Astrocyte (in vitro differentiated cells and primary cell): ENCODE data around the gene LRRK2. TPM values are rescaled to one million over a fixed set of nuclear protein-coding genes. Genes with fewer than 3 reads are reported as not detected.

Experiments used
- DNase-seq: peaks from one replicate; pipeline ENCODE4 v3.0.0-alpha.2; 2010; ENCODE audit warnings: low read depth
- FAIRE-seq: peaks from 2 replicates; lab custom pipeline; 2011; peaks lifted over from hg19 to GRCh38; lab: Jason Lieb, UNC
- H2AFZ ChIP-seq: 2 replicates; pipeline ENCODE4 v1.6.0; 2012; ENCODE audit warnings: low read depth, low read length, inconsistent platforms
- H3K27ac ChIP-seq: 2 replicates; pipeline ENCODE4 v1.5.1; 2011; ENCODE audit warnings: low read depth, low read length, inconsistent platforms
- H3K27me3 ChIP-seq: 2 replicates; pipeline ENCODE4 v1.6.0; 2011; ENCODE audit warnings: low read length, inconsistent platforms; ENCODE audit not compliant: insufficient read depth
- H3K36me3 ChIP-seq: 2 replicates; pipeline ENCODE4 v1.5.1; 2011; ENCODE audit warnings: low read length, inconsistent platforms; ENCODE audit not compliant: insufficient read depth
- H3K4me1 ChIP-seq: 2 replicates; pipeline ENCODE4 v1.5.1; 2011; ENCODE audit warnings: low read length, inconsistent platforms; ENCODE audit not compliant: insufficient read depth
- H3K4me2 ChIP-seq: 2 replicates; pipeline ENCODE4 v1.6.0; 2012; ENCODE audit warnings: low read length, inconsistent platforms
- H3K4me3 ChIP-seq: 2 replicates; pipeline ENCODE4 v1.5.1; 2011; ENCODE audit warnings: low read depth, mild to moderate bottlenecking, low read length, inconsistent platforms; ENCODE audit not compliant: insufficient read depth
- H3K79me2 ChIP-seq: 2 replicates; pipeline ENCODE4 v1.6.0; 2012; ENCODE audit warnings: mild to moderate bottlenecking, low read length, inconsistent platforms; ENCODE audit not compliant: insufficient read depth
- H3K9ac ChIP-seq: 2 replicates; pipeline ENCODE4 v1.6.0; 2012; ENCODE audit warnings: mild to moderate bottlenecking, low read length, inconsistent platforms
- H3K9me3 ChIP-seq: 2 replicates; pipeline ENCODE4 v1.5.1; 2012; ENCODE audit warnings: low read depth, mild to moderate bottlenecking, low read length, inconsistent platforms; ENCODE audit not compliant: insufficient read depth
- H4K20me1 ChIP-seq: 2 replicates; pipeline ENCODE4 v1.6.0; 2012; ENCODE audit warnings: low read length, inconsistent platforms; ENCODE audit not compliant: insufficient read depth
- H3K27ac Mint-ChIP-seq: one replicate; pipeline ENCODE4 v1.8.0; 2021; ENCODE audit warnings: mild to moderate bottlenecking, mixed read lengths; ENCODE audit not compliant: unreplicated experiment
- H3K27me3 Mint-ChIP-seq: one replicate; pipeline ENCODE4 v1.8.0; 2021; ENCODE audit warnings: low read depth, mixed read lengths; ENCODE audit not compliant: unreplicated experiment
- H3K36me3 Mint-ChIP-seq: one replicate; pipeline ENCODE4 v1.8.0; 2021; ENCODE audit warnings: low read depth, mixed read lengths; ENCODE audit not compliant: unreplicated experiment
- H3K4me1 Mint-ChIP-seq: one replicate; pipeline ENCODE4 v1.8.0; 2021; ENCODE audit warnings: low read depth, mixed read lengths; ENCODE audit not compliant: unreplicated experiment
- H3K4me3 Mint-ChIP-seq: one replicate; pipeline ENCODE4 v1.8.0; 2021; ENCODE audit warnings: mild to moderate bottlenecking, moderate library complexity, mixed read lengths; ENCODE audit not compliant: unreplicated experiment
- H3K9me3 Mint-ChIP-seq: one replicate; pipeline ENCODE4 v1.8.0; 2021; ENCODE audit warnings: mild to moderate bottlenecking, mixed read lengths; ENCODE audit not compliant: unreplicated experiment
- CTCF ChIP-seq: IDR thresholded peaks from 2 replicates; pipeline ENCODE4 v1.5.1; 2011; ENCODE audit warnings: low read depth, mild to moderate bottlenecking, inconsistent platforms, low read length, moderate library complexity; ENCODE audit not compliant: insufficient read depth
- EZH2 ChIP-seq: IDR thresholded peaks from 2 replicates; pipeline ENCODE4 v1.6.1; 2012; ENCODE audit warnings: mild to moderate bottlenecking, low read length, inconsistent platforms; ENCODE audit not compliant: insufficient read depth
- total RNA-seq: library from RNA; stranded (reverse); gene quantifications from 2 replicates; pipeline ENCODE4 v1.2.1, GENCODE V29; 2021

The LRRK2 gene
- total RNA-seq, 1 donor from 2014 or later = 0.02 TPM

GRCh38 chr12:40184493-40185302 lies 40.1 kb upstream of the LRRK2 start:
- no peak overlapping the region for H3K27ac Mint-ChIP-seq
- no peaks in the 10 kb centered on the region for H3K4me1 Mint-ChIP-seq
- no peaks in the 10 kb centered on the region for H4K20me1 ChIP-seq
- peaks cover 4% of the 10 kb centered on the region for H3K9me3 ChIP-seq
- H3K9ac ChIP-seq = no peak overlapping the region
- no peaks in the 10 kb centered on the region for H3K4me1 ChIP-seq
- no peaks in the 10 kb centered on the region for H3K36me3 ChIP-seq
- no peak overlapping the region for H3K4me3 Mint-ChIP-seq
- H3K27me3 Mint-ChIP-seq = no peaks in the 10 kb centered on the region
- H3K4me2 ChIP-seq = no peak overlapping the region
- no peaks in the 10 kb centered on the region for H3K36me3 Mint-ChIP-seq
- H3K79me2 ChIP-seq = no peaks in the 10 kb centered on the region
- no peak for DNase-seq
- H3K9me3 Mint-ChIP-seq = peaks cover 3% of the 10 kb centered on the region
- H3K27ac ChIP-seq = no peak overlapping the region
- H3K27me3 ChIP-seq = no peaks in the 10 kb centered on the region
- H2AFZ ChIP-seq = no peak overlapping the region
- TF ChIP-seq EZH2 (no peak), CTCF (no peak)
- H3K4me3 ChIP-seq = no peak overlapping the region
- no peak for FAIRE-seq

- Mint-ChIP-seq H3K4me1 (no peaks in the 10 kb centered on the region), H3K27me3 (no peaks in the 10 kb centered on the region), H3K9me3 (peaks cover 2% of the 10 kb centered on the region), H3K27ac (no peak overlapping the region), H3K4me3 (no peak overlapping the region), H3K36me3 (no peaks in the 10 kb centered on the region)
- Histone ChIP-seq H3K9ac (no peak overlapping the region), H3K79me2 (no peaks in the 10 kb centered on the region), H4K20me1 (no peaks in the 10 kb centered on the region), H3K4me2 (no peak overlapping the region), H3K4me1 (no peaks in the 10 kb centered on the region), H2AFZ (no peak overlapping the region), H3K27me3 (no peaks in the 10 kb centered on the region), H3K9me3 (peaks cover 4% of the 10 kb centered on the region), H3K27ac (no peak overlapping the region), H3K36me3 (no peaks in the 10 kb centered on the region), H3K4me3 (no peak overlapping the region)
- no peak for TF ChIP-seq CTCF
- TF ChIP-seq EZH2 = no peak
- FAIRE-seq (no peak), DNase-seq (no peak)
Observed at GRCh38 chr12:40185303-40185693, 39.5 kb upstream of the LRRK2 start.
